GM21576 (cell line): ENCODE results near the gene ANK3.
"Not testable (repeated sequence)": the region's sequence is repeated elsewhere in the genome, so short reads cannot be mapped to it uniquely, and the experiment has no call there.

ENCODE experiments used
- ATAC-seq: cut with Tn5 transposase; IDR thresholded peaks from one replicate; pipeline ENCODE4 v1.9.1; 2021; ENCODE audit warnings: mild to moderate bottlenecking, moderate library complexity; ENCODE audit not compliant: unreplicated experiment

ANK3 gene

DNA sequence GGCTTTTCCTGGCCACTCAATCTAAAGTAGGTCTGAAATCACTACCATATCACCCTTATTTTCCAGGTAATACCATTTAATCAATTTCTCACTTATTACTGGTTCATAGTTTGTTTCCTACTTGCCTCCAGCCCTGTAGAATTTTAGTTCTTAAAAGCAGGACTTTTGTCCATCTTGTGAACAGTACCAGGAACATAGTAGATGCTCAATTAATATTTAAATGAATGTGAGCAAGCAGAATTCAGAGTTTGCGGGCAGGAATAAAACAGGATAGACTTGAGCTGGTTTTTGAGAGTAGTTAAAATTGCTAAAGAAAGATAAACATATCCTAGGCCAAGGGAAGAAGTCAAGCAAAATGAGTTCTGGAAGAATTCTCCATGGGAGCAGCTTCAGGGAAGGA, 77.9 kb downstream of the ANK3 start:
- no peak for ATAC-seq

DNA sequence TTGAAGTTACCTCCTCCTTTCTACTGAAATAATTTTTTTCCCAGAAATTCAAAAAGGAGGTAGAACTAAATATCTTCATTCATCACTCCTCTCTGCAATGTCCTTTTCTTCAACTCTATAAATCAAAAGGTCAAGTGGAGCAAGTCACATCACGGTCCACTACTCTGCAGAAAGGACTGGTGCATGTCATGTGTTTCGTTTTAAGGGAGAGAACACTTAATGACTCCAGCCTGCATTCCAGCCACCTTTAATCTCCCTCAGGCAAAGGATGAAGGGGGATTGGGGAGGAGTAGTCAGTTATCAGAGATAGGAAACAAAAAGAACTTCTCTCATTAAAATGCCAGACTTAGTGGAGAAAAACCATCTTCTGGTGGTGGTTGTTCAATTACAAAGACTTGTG, 78.9 kb downstream of the ANK3 start:
- ATAC-seq = no peak

DNA sequence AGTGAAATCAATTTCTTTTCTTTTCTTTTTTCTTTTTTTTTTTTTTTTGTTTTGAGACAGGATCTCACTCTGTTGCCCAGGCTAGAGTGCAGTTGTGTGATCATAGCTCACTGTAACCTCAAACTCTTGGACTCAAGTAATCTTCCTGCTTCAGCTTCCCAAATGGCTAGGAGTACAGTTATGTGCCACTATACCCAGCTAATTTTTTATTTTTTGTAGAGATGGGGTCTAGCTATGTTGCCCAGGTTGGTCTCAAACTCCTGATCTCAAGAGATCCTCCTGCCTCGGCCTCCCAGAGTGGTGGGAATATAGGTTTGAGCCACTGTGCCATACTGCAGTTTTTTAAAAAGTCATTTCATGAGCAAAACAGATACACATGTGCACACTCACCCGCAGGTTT, 79.8 kb downstream of the ANK3 start:
- no peak for ATAC-seq

DNA sequence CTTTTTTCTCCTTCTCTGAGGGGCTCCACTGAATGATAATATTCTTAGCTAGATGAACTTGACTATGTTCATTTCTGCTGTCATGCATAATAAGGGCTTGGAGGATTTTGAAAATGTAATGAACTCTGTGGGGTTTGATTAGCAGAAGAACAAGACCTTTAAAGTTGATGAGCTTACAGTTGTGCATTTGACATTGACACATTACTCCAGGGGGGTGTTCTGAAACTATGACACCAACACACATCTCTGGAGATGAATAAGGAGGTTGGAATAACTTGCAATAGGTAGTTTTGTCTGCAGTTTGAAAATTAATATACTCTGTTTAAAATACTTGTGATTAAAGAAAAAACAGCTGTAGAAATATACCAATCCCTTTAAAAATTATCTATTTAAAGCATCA, 80.3 kb downstream of the ANK3 start:
- ATAC-seq = no peak

DNA sequence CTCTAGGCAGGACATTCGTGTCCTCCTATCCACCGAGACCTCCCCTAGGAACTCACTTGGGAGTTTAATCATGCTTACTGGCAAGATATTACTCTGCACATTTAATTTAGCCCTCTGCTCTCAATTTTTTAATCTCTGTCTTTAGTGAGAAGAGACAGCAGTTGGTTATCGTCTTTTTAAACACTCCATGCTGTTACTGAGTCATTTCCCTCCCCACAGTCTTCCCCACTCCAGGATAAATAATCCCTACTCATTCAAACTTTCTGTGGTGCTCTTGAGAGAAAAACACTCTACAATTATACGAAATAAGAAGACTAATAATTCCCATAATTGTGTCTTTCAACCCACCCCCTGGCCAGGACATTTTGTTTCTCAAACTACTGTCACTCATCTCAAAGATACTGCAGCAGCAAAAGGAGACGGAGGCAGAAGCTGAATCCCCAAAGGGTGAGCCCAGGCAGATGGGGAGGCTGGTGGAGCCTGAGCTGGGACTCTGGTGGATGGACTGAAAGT, 84.2 kb downstream of the ANK3 start:
- no peak for ATAC-seq

DNA sequence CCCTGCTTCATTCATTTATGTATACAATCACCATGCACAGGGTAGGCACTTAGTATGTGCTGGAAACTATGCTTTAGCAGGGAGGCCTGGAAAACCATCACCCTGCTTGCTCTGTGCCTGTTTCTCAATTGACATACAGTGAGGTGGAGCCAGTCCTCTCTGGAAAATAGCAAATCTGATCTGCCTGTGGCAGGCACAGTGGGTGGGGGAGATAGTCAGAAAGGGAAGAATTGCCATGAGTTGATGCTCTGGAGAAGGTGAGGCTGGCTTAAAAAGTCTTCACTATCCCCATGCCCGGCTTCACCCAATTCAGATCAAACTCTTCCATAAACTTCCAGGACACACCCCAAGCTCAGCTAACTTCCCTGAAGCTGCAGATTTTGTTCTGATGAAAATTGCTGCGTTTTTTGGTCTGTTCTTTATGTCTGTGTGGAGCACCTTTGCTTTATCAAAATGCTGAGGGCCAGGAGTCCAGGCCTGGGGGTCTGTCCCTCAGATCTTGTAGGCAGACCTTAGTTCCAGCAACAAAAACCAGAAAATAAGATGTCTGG, 84.8 kb downstream of the ANK3 start:
- ATAC-seq = no peak

DNA sequence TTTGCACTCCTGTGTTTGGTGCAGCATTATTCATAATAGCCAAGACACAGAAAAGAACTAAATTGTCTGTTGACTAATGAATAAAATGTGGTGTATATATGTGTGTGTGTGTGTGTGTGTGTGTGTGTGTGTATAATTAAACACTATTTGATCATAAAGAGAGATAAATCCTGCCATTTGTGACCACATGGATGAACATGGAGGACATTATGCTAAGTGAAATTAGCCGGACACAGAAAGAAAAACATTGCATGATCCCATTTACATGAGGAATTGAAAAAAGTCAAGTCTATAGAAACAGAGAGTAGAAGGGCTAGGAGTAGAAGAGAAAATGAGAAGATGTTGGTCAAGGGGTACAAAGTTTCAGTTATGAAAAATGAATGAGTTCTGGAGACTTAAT, 85.9 kb downstream of the ANK3 start:
- ATAC-seq = no peak

DNA sequence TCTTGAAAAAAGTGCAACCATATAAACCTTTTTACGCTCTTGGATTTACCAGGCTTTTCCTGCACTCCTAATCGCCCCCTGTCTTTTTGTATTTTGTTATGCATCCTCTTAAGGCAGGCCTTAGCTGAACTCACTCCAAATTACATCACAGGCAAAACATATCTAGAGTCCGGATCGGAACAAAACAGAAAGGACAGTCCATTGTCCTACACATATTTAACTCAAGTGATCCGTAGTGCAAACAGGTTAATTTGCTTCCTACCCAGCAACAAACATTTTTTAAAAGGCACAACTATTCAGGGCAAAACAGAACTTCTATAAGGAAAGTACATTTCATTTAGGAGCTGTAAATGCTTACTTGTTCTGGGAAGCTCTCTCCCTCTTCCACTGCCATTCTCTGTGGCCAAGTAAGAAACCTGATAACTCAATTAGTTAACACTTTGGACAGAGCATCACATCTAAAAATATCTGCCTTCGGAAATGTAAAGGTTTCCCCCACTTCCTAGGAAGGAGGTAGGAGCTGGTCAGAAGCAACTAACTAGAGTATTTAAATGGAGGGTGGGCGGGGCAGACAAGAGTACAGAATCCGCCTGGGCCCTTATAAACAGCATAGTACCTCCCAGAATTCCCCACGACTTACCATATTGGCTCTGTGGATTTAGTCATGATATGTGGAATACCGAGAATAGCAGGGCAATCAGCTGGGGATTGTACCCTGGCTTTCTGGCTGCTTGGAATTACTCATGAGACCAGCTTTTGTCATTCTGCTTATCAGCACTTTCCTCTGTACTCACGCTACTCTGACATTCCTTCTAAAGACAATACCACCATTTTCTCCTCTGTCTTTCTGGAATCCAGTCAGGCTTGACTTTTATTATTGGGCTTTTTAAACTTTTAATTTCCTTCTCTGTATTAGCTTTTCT, 89.5 kb downstream of the ANK3 start:
- no peak for ATAC-seq

DNA sequence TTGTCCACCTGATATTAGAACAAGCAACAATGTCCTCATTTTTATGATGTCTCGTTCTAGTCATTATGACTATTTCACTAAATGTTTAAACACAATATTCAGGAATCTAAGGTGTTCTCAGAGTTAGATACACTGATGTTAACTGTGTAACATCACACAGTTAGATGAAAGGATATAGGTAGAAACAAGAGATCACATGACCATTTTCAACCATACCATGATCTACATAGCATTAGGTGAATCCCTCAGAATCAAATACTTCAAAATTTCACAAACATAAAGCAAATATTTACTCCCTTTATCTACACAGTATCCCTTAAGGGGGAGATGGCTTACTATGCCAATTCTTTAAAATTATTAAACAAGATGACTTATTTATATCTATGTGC, 90.3 kb downstream of the ANK3 start:
- ATAC-seq = no peak

DNA sequence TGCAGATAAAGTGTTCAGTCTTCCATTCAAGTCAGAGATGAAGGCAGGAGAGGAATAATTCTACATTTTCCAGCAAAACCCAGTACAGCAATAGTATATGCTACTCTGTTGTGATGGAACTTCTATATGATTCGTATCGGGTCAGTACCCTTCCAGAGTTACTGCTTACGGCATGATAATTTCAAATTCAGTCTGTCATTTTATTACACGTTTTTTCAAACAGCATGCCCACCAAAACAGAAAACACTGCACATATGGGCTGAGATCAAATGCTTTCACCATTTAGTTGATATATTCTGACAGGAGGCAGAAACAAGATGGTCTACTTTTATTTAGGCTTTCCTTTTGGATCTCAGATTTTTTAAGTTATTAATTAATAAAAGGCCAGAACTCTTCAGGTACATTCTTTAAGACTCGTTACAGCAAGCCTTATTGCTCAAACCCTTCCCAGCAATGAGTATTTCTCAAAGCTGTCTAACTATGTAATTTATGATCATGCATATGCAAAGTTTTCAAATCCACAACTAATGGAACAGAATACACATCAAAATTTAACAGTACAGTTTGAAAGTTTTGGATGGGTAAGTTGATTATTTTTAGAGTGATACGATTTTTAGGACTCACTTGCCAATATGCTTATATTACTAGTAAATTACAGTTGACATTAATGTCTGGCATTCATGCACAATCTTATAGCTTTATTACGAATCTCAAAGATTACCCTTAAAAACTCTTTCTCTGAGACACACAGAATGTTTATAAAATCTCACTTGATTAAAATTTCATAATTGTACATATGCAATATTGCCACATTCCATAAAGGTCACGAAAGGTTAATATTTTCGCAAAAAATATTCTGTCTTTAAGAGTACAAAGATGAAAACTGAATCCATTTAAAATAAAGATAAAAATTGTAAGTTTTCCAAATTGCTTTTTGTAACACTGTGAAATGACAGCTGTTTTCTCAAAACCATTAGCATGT, 91.0 kb downstream of the ANK3 start:
- ATAC-seq = no peak

DNA sequence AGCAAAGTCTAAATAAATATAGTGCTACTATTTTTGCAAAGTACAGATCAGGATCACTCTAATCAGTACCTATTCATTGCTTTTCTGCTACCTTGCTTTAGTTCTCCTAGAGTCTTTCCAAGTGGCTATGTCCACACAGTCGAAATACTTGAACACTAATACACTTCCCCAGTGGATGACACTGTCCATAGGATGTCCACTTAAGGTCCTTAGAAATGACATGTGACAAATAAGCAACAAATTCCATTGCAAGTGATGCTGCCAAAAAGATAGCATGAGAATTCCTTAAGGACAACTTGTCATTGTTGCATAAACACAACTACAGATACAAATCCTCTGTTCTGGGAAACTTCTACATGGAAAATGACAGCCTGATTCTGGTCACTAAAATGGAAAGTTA, 93.6 kb downstream of the ANK3 start:
- ATAC-seq = no peak

DNA sequence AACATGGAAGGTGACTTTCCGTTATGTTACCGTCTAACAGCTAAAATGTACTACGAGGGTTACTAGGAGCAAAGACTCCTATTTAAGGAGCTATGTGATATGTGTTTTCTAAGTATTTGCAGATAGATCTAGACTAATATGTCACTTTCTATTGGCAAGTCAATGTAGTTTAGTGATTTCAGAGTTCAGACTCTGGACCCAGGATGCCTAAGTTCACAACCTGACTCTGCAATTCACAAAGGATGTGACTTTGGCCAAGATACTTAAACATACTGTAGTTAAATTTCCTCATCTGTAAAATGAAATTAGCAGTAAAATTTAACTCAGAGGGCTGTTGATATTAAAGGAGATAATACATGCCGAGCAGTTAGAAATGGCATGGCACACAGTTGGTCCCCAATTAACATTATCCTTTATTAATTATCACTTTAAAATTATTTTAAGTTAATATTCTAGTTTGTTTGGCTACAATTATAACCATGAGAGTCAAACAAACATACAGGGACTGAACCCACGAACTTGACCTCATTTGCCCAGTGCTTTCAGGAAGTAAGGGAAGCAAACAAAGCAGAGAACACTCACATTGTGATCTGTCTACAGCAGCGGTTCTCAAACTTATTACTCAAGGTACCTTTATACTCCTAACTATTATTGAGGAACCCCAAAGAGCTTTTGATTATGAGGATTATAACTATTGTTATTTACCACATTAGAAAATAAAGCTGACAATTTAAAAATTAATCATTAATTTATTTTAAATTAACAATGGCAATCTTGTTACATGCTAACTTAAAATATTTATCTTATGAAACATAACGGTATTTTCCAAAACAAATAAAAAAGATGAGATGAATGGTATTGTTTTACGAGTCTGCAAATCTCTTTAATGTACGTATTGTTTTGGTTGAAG, 94.4 kb downstream of the ANK3 start:
- ATAC-seq = no peak

DNA sequence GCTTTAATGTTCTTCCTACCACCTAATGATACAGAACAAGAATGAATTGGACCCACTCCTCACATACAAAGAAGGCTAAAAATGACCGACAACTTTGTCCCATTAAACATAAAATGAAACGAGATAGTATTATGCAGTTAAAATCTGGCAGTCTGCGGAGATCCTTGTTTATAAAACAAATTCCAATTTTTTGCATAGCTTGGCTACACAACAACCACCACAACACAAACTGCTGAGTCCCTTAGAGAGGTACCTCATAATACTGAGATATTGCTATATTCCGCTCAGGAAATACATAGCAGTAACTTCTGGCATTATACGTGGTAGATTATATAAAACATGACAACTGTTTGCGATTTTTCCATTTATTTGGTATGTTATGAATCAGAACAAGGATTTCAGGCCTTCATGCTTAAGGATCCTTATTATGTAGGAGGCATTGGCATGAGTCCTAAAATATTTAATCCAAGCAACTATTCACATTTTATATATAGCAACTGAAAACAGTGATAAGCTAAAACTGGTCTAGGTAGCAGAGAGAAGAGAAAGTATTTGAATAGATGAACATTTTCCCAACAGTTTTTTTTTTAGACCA, 96.0 kb downstream of the ANK3 start:
- no peak for ATAC-seq

DNA sequence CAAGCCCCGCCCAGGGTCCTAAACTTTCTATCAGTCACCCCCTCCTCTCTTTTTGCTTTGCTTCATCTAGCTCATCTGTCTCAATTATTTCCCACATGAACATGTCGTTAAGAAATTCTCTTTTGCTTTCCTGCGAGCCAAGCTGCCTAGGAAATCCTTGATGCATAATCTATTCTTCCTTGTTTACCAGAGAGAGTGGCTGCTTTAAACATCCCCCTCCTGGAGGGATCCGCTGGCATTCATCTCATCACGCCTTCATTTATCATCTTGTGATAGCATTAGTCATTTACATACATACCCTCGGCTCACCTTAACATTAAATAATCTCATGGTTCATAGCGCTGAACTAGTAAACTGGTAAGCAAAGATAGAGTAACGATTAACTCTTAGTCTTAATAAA, 96.7 kb downstream of the ANK3 start:
- ATAC-seq = no peak

DNA sequence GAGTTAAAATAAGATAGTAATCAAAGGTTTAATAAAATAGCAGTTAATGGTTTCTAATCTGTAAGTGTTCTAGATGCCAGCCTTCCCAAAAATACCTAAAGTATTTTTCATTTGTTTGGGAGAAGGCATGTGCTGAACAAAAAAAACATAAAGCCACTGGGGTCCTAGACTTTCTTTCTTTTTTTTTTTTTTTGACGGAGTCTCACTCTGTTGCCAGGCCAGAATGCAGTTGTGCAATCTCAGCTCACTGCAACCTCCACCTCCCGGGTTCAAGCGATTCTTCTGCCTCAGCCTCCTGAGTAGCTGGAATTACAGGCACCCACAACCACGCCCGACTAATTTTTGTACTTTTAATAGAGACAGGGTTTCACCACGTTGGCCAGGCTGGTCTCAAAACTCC, 97.1 kb downstream of the ANK3 start:
- ATAC-seq = not testable (repeated sequence)

DNA sequence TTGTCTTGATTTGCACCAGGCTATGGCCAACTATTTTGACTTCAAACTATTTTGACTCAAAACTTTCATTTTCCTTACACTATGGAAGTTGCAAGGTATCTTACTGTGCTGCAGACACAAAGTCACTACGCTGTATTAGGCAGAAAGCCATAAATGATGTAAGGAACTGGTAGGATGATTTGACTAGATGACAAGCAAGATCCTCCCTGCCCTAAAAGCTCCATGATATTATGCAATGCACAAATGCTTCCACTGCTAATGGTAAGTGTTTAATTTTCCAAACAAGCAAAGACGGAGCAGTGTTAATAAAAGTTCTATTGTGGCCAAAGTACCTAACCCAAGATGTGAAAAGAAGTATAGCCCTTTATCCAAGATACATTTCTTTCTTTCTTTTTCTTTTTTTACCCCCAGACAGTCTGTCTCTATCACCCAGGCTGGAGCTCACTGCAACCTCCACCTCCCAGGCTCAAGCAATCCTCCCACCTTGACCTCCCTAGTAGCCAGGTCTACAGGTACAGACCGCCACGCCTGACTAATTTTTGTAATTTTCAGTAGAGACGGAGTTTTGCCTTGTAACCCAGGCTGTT, 98.2 kb downstream of the ANK3 start:
- ATAC-seq = no peak

DNA sequence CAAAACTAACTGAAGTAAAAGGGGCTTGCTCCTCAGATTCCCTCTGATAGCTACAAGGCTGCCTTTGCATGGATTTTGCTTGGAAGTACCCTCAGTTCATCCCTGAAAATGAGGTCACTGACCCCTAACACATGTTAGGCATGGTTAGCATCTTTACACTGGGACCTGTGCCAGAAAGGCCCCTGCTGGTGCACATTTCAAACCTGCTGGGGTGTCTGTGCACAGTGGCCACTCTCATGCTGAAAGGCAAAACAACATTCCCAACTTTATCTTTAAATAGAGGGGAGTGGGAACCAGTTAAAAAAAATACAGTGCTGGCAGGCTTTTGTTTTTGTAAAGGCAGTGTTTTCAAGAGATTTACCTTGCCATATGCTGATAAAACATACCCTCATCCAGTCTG, 99.1 kb downstream of the ANK3 start:
- no peak for ATAC-seq

DNA sequence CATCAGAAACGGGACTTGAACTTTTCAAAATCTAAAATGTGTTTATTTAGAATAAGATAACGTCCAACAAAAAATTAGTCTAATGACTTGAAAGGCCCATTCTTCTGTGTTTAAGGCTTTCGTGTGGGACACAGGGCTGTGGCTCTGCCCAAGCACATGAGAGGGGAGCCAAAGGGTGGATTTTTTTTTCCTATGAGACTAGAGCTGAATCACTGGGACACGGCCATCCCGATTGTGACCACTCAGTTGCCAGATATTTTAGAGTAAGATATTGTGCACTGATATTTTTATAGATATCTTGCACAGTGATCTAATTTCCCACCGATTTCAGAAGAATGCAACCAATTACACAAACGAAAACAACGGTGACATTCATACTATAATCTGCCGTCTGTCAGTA, 99.9 kb downstream of the ANK3 start:
- no peak for ATAC-seq

DNA sequence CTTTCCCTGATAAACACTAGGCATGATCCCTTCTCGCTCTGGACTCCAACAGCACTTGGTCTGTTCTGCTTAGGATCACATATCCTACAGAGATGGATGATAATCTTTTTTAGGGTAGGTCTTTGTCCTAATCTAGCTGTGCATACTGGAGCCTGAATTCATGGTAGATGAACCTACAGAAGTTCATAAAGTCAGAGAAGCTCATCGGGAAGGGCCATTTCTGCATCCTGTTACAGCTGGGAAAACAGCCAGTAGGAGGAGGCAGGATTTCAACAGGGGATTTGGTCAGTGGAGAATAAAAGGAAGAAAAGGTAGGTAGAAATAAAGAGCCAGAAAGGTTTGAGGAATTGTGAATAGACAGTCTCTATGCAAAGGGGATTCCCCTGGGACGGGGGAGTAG, 101.4 kb downstream of the ANK3 start:
- ATAC-seq = no peak

DNA sequence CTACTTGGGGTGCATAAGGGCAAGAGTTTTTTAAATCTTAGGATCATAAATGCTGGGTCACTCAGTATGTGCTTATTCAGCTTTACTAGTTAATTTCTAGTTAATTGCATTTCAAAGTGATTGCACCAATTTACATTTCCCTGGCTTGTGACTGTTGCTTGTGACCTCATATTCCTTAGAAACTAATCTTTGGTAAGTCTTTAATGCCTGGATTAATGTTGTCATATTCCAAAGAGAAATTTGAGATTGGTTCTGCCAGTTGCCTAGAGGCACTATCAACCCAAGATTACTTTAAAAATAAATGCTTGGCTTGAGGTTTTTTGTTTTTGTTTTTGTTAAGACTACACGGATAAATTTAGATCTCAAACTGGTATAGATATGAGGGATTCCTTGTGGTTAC, 103.1 kb downstream of the ANK3 start:
- ATAC-seq = no peak
